Thoracic aorta (tissue), 2 donors: ENCODE results near the gene CD8B. TPM values are rescaled to one million over a fixed set of nuclear protein-coding genes. Genes with fewer than 3 reads are reported as not detected.
"Not testable (repeated sequence)": the region's sequence is repeated elsewhere in the genome, so short reads cannot be mapped to it uniquely, and the experiment has no call there.

Source experiments
- ATAC-seq: fragments of 150-250 bp; one replicate; pipeline ENCODE4 v1.8.0; 2017; ENCODE audit warnings: low read depth; ENCODE audit not compliant: insufficient number of reproducible peaks, low FRiP score
- DNase-seq: peaks from one replicate; pipeline ENCODE4 v3.0.0-alpha.2; 2020; ENCODE audit warnings: low spot score
- H3K27ac ChIP-seq, 2 donors: fragments of 200-600 bp; sonication (generic); 1 replicate in 1 of 2; 2 replicates in 1 of 2; pipeline ENCODE4 v1.5.1; 2016; ENCODE audit warnings: mild to moderate bottlenecking in 2 of 2, moderate library complexity in 2 of 2
- H3K27me3 ChIP-seq: fragments of 200-600 bp; sonication (generic); replicated peaks from 2 replicates; pipeline ENCODE4 v1.6.0; 2016; ENCODE audit warnings: mild to moderate bottlenecking; ENCODE audit not compliant: insufficient read depth
- H3K36me3 ChIP-seq: fragments of 200-600 bp; sonication (generic); one replicate; pipeline ENCODE4 v1.5.1; 2016
- H3K4me1 ChIP-seq, 2 donors: fragments of 200-600 bp; sonication (generic); 1 replicate in 1 of 2; 2 replicates in 1 of 2; pipeline versions ENCODE4 v1.5.1 to v1.6.0; 2016; ENCODE audit warnings: low read depth in 2 of 2, mild to moderate bottlenecking in 1 of 2; ENCODE audit not compliant: control insufficient read depth in 1 of 2
- H3K4me3 ChIP-seq: fragments of 200-600 bp; sonication (generic); 2 replicates; pipeline ENCODE4 v1.5.1; 2016; ENCODE audit warnings: mild to moderate bottlenecking
- H3K9me3 ChIP-seq: fragments of 200-600 bp; sonication (generic); 2 replicates; pipeline ENCODE4 v1.5.1; 2016
- total RNA-seq, 2 donors: library from RNA; depleted of rRNA; stranded (reverse); fragments of >200 nt; gene quantifications; one replicate each; pipeline versions ENCODE4 v1.1.0 to v1.2.3, GENCODE V29; 2016

Gene CD8B
- 1 to 10 TPM; 1.5 to 3.5 TPM for total RNA-seq

- not testable (repeated sequence) for H3K27ac ChIP-seq, ATAC-seq, H3K4me1 ChIP-seq, H3K27me3 ChIP-seq, H3K9me3 ChIP-seq, DNase-seq, H3K36me3 ChIP-seq
- peak within 1 kb of the TSS; percentile 45 for H3K4me3 ChIP-seq
Measured at GRCh38 chr2:86861628-86862379, at the start of gene CD8B. TSS of gene CD8B (minus strand) at chr2:86861886. CDS start at chr2:86861865, 21 bp downstream.

DNA sequence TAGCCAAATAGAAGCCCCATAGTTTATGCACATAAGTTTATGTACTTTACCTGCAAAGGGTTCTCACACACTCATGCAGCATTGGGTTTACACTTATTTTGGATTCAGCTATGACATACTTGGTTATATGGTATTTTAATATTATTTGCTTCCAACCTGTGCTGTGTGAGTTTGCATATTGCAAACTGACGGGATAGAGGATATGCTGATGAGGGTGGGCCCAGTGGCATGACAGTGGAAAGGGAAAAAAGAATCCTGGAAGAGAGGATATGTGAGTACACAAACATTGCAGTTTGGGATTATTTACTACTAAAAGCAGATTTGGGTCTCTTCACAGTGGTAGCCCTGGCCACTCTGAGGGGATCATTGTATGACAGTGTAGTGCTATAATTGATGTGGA, 44.2 kb upstream of the CD8B start:
- H3K4me3 ChIP-seq, H3K4me1 ChIP-seq, H3K27me3 ChIP-seq, H3K27ac ChIP-seq, H3K9me3 ChIP-seq, DNase-seq, ATAC-seq, H3K36me3 ChIP-seq: not testable (repeated sequence)

- H3K27ac ChIP-seq, DNase-seq, H3K4me3 ChIP-seq, H3K27me3 ChIP-seq, H3K9me3 ChIP-seq, ATAC-seq, H3K4me1 ChIP-seq, H3K36me3 ChIP-seq: not testable (repeated sequence)
Measured at GRCh38 chr2:86900687-86901086, 39.0 kb upstream of the CD8B start.

- H3K4me1 ChIP-seq, H3K27ac ChIP-seq, H3K27me3 ChIP-seq, H3K4me3 ChIP-seq, H3K9me3 ChIP-seq, ATAC-seq, DNase-seq, H3K36me3 ChIP-seq: not testable (repeated sequence)
Measured at GRCh38 chr2:86886026-86886425, 24.3 kb upstream of the CD8B start.

- H3K27me3 ChIP-seq, H3K9me3 ChIP-seq, H3K4me3 ChIP-seq, H3K27ac ChIP-seq, ATAC-seq, H3K36me3 ChIP-seq, H3K4me1 ChIP-seq, DNase-seq: not testable (repeated sequence)
Measured at GRCh38 chr2:86882865-86883264, 21.2 kb upstream of the CD8B start.

DNA sequence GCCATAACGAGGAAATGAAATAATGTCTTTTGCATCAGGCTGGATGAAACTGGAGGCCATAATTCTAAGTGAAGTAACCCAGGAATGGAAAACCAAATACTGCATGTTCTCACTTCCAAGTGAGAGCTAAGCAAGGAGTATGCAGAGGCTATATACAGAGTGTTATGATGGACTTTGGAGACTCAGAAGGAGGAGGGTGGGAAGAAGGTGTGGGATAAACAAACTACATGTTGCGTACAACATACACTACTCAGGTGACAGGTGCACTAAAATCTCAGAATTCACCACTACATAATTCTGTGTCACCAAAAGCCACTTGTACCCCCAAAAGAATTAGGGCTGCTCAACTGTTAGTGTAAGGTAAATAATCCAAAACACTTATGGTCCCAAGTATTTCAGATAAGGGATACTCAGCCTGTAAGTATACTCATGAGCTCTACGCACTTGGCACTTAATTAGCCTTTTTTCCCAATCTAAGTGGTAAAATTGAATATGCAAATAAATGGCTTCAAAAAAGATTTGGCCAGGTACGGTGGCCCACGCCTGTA, 20.5 kb upstream of the CD8B start:
- H3K4me3 ChIP-seq, H3K27me3 ChIP-seq, DNase-seq, H3K27ac ChIP-seq, H3K36me3 ChIP-seq, H3K9me3 ChIP-seq, H3K4me1 ChIP-seq, ATAC-seq: not testable (repeated sequence)

DNA sequence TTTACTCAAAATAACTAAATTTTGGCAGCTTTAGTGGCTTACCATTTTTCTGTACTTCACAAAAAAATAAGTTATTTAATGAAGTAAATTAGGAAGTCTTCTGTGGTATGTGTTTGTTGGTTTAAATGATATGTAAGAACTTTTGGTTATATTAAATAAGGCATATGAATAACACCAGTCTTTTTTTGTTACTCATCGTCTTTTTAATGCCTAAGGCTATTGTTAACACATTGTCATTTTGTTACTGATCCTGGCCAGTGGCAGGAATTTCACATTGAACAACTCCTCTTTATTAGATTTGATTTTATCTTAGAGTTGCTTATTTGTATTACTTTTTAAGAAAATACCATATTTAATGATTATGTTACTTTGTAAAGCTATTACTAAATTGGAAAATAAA, 17.3 kb upstream of the CD8B start:
- not testable (repeated sequence) for H3K9me3 ChIP-seq, ATAC-seq

DNA sequence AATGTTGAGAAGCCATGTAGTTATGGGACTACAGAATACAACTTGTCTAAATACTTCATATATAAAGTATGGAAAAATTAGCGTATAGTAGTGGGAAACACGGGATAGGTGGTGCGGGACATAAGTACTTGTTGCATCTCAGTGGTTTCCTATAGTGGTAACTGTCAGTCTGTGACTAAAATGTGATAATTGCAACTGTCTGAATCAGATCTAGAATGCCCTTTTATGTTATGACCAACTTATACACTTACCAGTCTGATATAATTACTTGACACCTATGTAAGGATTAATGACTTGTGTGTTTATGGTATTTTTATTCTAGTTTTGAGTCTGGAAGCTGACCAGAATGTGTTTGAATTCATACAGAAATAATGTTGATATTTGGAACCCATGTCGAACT, 9.3 kb upstream of the CD8B start:
- not testable (repeated sequence) for H3K27ac ChIP-seq, DNase-seq, H3K9me3 ChIP-seq, H3K4me3 ChIP-seq, H3K27me3 ChIP-seq, H3K4me1 ChIP-seq, H3K36me3 ChIP-seq, ATAC-seq

More for the DNA sequence above, 17.3 kb upstream of the CD8B start:
- not testable (repeated sequence) for DNase-seq, H3K4me1 ChIP-seq, H3K27ac ChIP-seq, H3K27me3 ChIP-seq, H3K4me3 ChIP-seq, H3K36me3 ChIP-seq

- not testable (repeated sequence) for H3K27me3 ChIP-seq, ATAC-seq, H3K4me3 ChIP-seq, H3K9me3 ChIP-seq, DNase-seq, H3K36me3 ChIP-seq, H3K27ac ChIP-seq, H3K4me1 ChIP-seq
Measured at GRCh38 chr2:86868895-86869468, 7.3 kb upstream of the CD8B start.

DNA sequence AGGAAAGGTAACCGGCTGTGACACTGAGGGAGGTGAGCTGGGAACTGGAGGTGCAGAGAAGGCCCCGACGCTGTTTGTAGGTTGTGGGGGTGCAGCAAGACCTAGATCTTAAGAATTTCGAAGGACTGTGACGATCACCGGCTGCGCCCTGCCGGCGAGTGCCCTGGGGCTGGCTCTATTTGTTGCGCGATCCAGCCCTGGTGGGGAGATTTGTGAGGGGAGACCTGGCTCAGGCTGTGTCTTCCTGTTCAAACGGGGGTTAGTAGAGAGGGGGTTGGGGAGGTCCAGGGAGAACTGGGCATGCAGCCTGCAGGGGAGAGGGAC, 656 bp upstream of the CD8B start:
- H3K4me3 ChIP-seq, H3K9me3 ChIP-seq, ATAC-seq, H3K27me3 ChIP-seq, H3K27ac ChIP-seq, H3K4me1 ChIP-seq, H3K36me3 ChIP-seq, DNase-seq: not testable (repeated sequence)

DNA sequence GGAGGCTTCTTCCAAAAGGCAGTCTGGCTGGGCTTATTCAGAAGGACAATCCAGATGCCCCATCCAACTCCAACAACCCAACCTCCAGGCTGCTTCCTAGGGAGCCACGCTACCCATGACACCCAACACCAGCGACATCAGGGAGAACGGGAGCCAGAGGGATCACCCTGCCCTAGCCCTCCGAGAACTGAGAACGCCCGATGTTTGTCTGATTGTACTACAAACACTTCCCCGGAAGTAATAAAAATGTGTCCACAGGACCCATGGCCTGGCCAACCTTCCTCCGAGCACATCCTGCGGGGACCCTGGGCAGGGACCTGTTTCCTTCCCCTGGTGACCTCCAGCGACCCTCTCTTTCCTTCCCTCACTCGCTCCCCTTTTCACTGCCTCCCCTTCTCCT, 511 bp downstream of the CD8B start:
- H3K36me3 ChIP-seq, H3K27ac ChIP-seq, H3K27me3 ChIP-seq, H3K9me3 ChIP-seq, ATAC-seq, H3K4me1 ChIP-seq, DNase-seq: not testable (repeated sequence)
- H3K4me3 ChIP-seq: peak overlapping the region; percentile 45

DNA sequence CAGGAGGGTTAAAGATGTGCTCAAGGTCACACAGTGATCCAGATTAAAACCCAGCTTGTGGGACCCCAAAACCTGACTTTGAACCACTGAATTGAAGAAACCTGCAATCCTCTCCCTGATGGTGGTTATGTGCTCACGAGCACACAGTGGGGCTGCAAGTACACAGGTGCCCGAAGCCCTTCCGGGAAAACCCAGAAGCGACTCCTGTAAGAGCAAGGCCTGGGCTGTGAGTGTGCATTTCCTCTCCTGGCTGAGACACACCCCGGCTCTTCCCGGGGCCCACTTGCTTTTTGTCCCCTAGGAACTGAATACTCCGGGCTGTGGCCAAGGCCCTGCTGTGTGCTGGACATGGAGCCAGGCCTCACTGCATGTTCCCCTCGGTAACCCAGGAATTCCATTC, 1.1 kb downstream of the CD8B start:
- DNase-seq, H3K4me1 ChIP-seq, ATAC-seq, H3K36me3 ChIP-seq, H3K4me3 ChIP-seq, H3K27me3 ChIP-seq, H3K9me3 ChIP-seq, H3K27ac ChIP-seq: not testable (repeated sequence)

DNA sequence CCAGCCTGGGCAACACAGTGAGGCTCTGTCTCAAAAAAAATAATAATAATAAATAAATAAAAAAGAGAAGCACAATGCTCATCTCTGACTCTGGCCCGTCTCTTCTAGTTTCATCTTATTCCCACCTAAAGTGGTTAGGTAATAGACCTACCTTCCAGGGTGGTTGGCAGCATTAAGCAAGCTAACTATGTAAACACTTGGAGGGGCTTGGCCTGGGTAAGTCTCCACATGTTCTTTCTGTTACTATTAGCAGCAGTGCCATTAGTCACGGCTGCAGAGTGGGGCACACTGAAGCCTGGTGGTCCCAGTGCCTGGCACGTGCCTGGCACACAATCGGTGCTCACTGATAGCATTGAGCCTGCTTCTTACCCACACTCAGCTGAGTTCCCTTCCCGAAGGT, 4.0 kb downstream of the CD8B start:
- not testable (repeated sequence) for H3K9me3 ChIP-seq, H3K36me3 ChIP-seq, H3K4me3 ChIP-seq, H3K27me3 ChIP-seq, H3K27ac ChIP-seq, H3K4me1 ChIP-seq, ATAC-seq, DNase-seq
